Panc1 (cell line): Measurements from ENCODE around the gene IFI44. TPM values are rescaled to one million over a fixed set of nuclear protein-coding genes. Genes with fewer than 3 reads are reported as not detected.

Experiments used
- ATAC-seq: fragments of 200-7000 bp; cut with Tn5 transposase; 2 replicates; pipeline ENCODE4 v1.9.1; 2020; ENCODE audit warnings: mild to moderate bottlenecking, moderate library complexity
- BruUV-seq: library from RNA; stranded (reverse); fragments of 400-500 nt; replicated peaks from 2 replicates; lab custom pipeline; 2021; lab: Mats Ljungman, UMichigan
- CTCF ChIA-PET: fragments of 300-600 bp; sonication (Branson Sonifier 250); formaldehyde crosslinking; loops from one replicate; lab custom pipeline; 2022; ENCODE audit warnings: antibody characterized with exemption; lab: Charles Lee
- POLR2A ChIA-PET: fragments of 300-600 bp; sonication (Branson Sonifier 250); formaldehyde crosslinking; loops from one replicate; lab custom pipeline; 2022; ENCODE audit warnings: antibody characterized with exemption; lab: Charles Lee
- DNase-seq: peaks from one replicate; pipeline ENCODE4 v3.0.0-alpha.2; 2010; ENCODE audit warnings: low read depth, low spot score
- H3K27ac ChIP-seq: 2 replicates; pipeline ENCODE4 v1.5.1; 2011; ENCODE audit warnings: mild to moderate bottlenecking, low read length, inconsistent platforms
- H3K27me3 ChIP-seq: fragments of 200-500 bp; sonication (Bioruptor generic); 2 replicates; pipeline ENCODE4 v1.6.0; 2014; ENCODE audit warnings: low read length, inconsistent platforms; ENCODE audit not compliant: control insufficient read depth, insufficient read depth
- H3K36me3 ChIP-seq: fragments of 200-500 bp; sonication (Bioruptor generic); 2 replicates; pipeline ENCODE4 v1.5.1; 2014; ENCODE audit warnings: inconsistent platforms, mild to moderate bottlenecking, low read length, moderate library complexity; ENCODE audit not compliant: control insufficient read depth, insufficient read depth
- H3K4me1 ChIP-seq: 2 replicates; pipeline ENCODE4 v1.5.1; 2011; ENCODE audit warnings: inconsistent platforms, mild to moderate bottlenecking, low read length, moderate library complexity; ENCODE audit not compliant: control insufficient read depth, insufficient read depth
- H3K4me3 ChIP-seq, 2 experiments: 2 replicates each; pipeline ENCODE4 v1.5.1; 2011 to 2012; ENCODE audit warnings: low read depth in 2 of 2, low read length in 2 of 2, mild to moderate bottlenecking in 2 of 2, inconsistent platforms in 1 of 2, moderate library complexity in 1 of 2
- H3K9me3 ChIP-seq: fragments of 200-500 bp; sonication (Bioruptor generic); 2 replicates; pipeline ENCODE4 v1.5.1; 2014; ENCODE audit warnings: low read depth, mild to moderate bottlenecking, inconsistent platforms, low read length, moderate library complexity; ENCODE audit not compliant: control insufficient read depth, insufficient read depth
- CTCF ChIP-seq: fragments of 450-650 bp; IDR thresholded peaks from 2 replicates; pipeline ENCODE4 v1.5.1; 2017; ENCODE audit warnings: mild to moderate bottlenecking
- POLR2AphosphoS5 ChIP-seq: IDR thresholded peaks from 2 replicates; pipeline ENCODE4 v1.6.1; 2012; ENCODE audit warnings: mild to moderate bottlenecking, low read depth, low read length, moderate library complexity
- REST ChIP-seq, 2 experiments: IDR thresholded peaks; 2 replicates each; pipeline ENCODE4 v1.6.1; 2011 to 2012; ENCODE audit warnings: low read depth in 2 of 2, control low read depth in 1 of 2, low read length in 1 of 2, mild to moderate bottlenecking in 1 of 2, moderate library complexity in 1 of 2; ENCODE audit not compliant: insufficient read depth in 1 of 2
- SIN3A ChIP-seq: IDR thresholded peaks from 2 replicates; pipeline ENCODE4 v1.6.1; 2012; ENCODE audit warnings: low read depth, mild to moderate bottlenecking, low read length, moderate library complexity, borderline replicate concordance; ENCODE audit not compliant: insufficient read depth
- TCF7L2 ChIP-seq: IDR thresholded peaks from 2 replicates; pipeline ENCODE4 v1.6.1; 2011; ENCODE audit warnings: mild to moderate bottlenecking, low read depth, low read length, inconsistent platforms
- in situ Hi-C: cut with HindIII; loops from 2 replicates; pipeline ENCODE4 v1.10.0; 2016; ENCODE audit warnings: low sequenced_read_pairs, low pct_unique_long_range_greater_than_20kb
- intact Hi-C: fragments of 100-400 bp; cut with micrococcal nuclease; formaldehyde crosslinking; loops from one replicate; pipeline ENCODE4 v1.10.0; 2022; ENCODE audit not compliant: unreplicated experiment
- total RNA-seq: library from RNA; stranded (reverse); gene quantifications from one replicate; pipeline ENCODE4 v1.2.1, GENCODE V29; 2021; ENCODE audit not compliant: unreplicated experiment

IFI44 gene
- total RNA-seq, 1 experiment from 2014 or later: 2.0 TPM

- Histone ChIP-seq H3K4me3 (no peak overlapping the region), H3K9me3 (no peaks in the 10 kb centered on the region), H3K36me3 (no peaks in the 10 kb centered on the region), H3K27me3 (no peaks in the 10 kb centered on the region), H3K27ac (no peak overlapping the region), H3K4me1 (no peaks in the 10 kb centered on the region)
- no peak for TF ChIP-seq CTCF
- TF ChIP-seq SIN3A: no peak
- TF ChIP-seq POLR2AphosphoS5: no peak
- no peak for TF ChIP-seq REST (IDR thresholded peaks at IDR 0.05; ENCODE audit: insufficient read depth in 1 of 2, low read depth in 2 of 2, low read length in 1 of 2)
- ChIA-PET CTCF (no interaction called here), POLR2A (no interaction called here)
- BruUV-seq: no TSS peak
- intact Hi-C loops (no loop called here), in situ Hi-C loops (no loop called here)
- no peak for DNase-seq
- ATAC-seq: no peak
Measured at GRCh38 chr1:78702426-78702825, 52.8 kb downstream of the IFI44 start.

GRCh38 chr1:78703806-78704205 lies 54.2 kb downstream of the IFI44 start:
- in situ Hi-C loops: no loop called here
- Histone ChIP-seq H3K4me3 (no peak overlapping the region), H3K27ac (no peak overlapping the region), H3K4me1 (no peaks in the 10 kb centered on the region), H3K9me3 (no peaks in the 10 kb centered on the region), H3K36me3 (no peaks in the 10 kb centered on the region), H3K27me3 (no peaks in the 10 kb centered on the region)
- ATAC-seq: no peak
- ChIA-PET POLR2A (no interaction called here), CTCF (no interaction called here)
- TF ChIP-seq TCF7L2 (no peak), CTCF (no peak), SIN3A (no peak), POLR2AphosphoS5 (no peak), REST (IDR thresholded peaks at IDR 0.05; ENCODE audit: insufficient read depth in 1 of 2, low read depth in 2 of 2, low read length in 1 of 2) (no peak)
- intact Hi-C loops: no loop called here
- BruUV-seq: no TSS peak
- no peak for DNase-seq
